Stomach (tissue), 9 donors: ENCODE measurements around the gene CLRN3. TPM values are rescaled to one million over a fixed set of nuclear protein-coding genes. Genes with fewer than 3 reads are reported as not detected.

Experiments used
- DNase-seq, 2 donors: peaks; one replicate each; pipeline versions ENCODE4 v3.0.0 to v3.0.0-alpha.2; 2013 to 2019
- H3K27ac ChIP-seq, 5 donors: fragments of 200-600 bp in 4 of 5; sonication (generic) in 4 of 5; one replicate each; pipeline ENCODE4 v1.5.1; 2013 to 2019; ENCODE audit warnings: mild to moderate bottlenecking in 1 of 5, moderate library complexity in 1 of 5
- H3K27me3 ChIP-seq, 3 donors: fragments of 200-600 bp; sonication (generic); one replicate each; pipeline ENCODE4 v1.5.1; 2017 to 2019; ENCODE audit warnings: mixed run types in 1 of 3
- H3K36me3 ChIP-seq, 4 donors: fragments of 200-600 bp; sonication (generic); 1 replicate in 3 of 4; 2 replicates in 1 of 4; pipeline ENCODE4 v1.5.1; 2016 to 2019
- H3K4me1 ChIP-seq, 4 donors: fragments of 200-600 bp; sonication (generic); one replicate each; pipeline ENCODE4 v1.5.1; 2016 to 2019
- H3K4me3 ChIP-seq, 4 donors: fragments of 200-600 bp; sonication (generic) in 3 of 4; one replicate each; pipeline ENCODE4 v1.5.1; 2016 to 2019; ENCODE audit warnings: mild to moderate bottlenecking in 1 of 4
- H3K9me3 ChIP-seq, 4 donors: fragments of 200-600 bp; sonication (generic); one replicate each; pipeline ENCODE4 v1.5.1; 2016 to 2019
- EP300 ChIP-seq: sonication (generic); formaldehyde crosslinking; IDR thresholded peaks from one replicate; pipeline ENCODE4 v1.6.1; 2017; ENCODE audit warnings: antibody characterized with exemption
- POLR2A ChIP-seq, 4 donors: fragments of 450-650 bp; IDR thresholded peaks; one replicate each; pipeline ENCODE4 v1.6.1; 2016; ENCODE audit warnings: antibody characterized with exemption in 4 of 4, control low read depth in 2 of 4, mild to moderate bottlenecking in 1 of 4, moderate library complexity in 1 of 4
- POLR2AphosphoS5 ChIP-seq, 3 donors: sonication (generic); formaldehyde crosslinking; IDR thresholded peaks; one replicate each; pipeline ENCODE4 v1.6.1; 2016; ENCODE audit warnings: antibody characterized with exemption in 3 of 3
- WGBS, 5 donors: extraction: QIAGEN DNeasy Blood & Tissue Kit in 3 of 5; methylation state at CpG; one replicate each; pipeline versions ENCODE4 v1.1.5 to v1.1.7; 2013 to 2018; 5-methylcytosine and 5-hydroxymethylcytosine counted together
- intact Hi-C: fragments of 100-400 bp; cut with DNase I; formaldehyde crosslinking; loops from one replicate; pipeline ENCODE4 v1.15.1; 2023; ENCODE audit warnings: low total_unique reads
- polyA plus RNA-seq, 3 donors: library from polyadenylated mRNA; stranded (reverse); fragments of 200-250 nt; gene quantifications; one replicate each; pipeline ENCODE4 v1.2.3, GENCODE V29; 2013
- total RNA-seq, 5 donors: library from RNA; depleted of rRNA; stranded (reverse); fragments of >200 nt; gene quantifications; one replicate each; pipeline versions ENCODE4 v1.1.0 to v1.2.3, GENCODE V29; 2014 to 2016
- TF ChIP-seq, protein P1 (sequence below), 7 experiments: fragments of 450-650 bp in 4 of 7; fragments of 200-600 bp in 3 of 7; sonication (generic) in 3 of 7; IDR thresholded peaks; one replicate each; pipeline ENCODE4 v1.5.1; 2016 to 2019; ENCODE audit warnings: antibody characterized with exemption in 7 of 7, control low read depth in 2 of 7, mild to moderate bottlenecking in 1 of 7
- donor health status: healthy with polysubstance abuse.
- donor health status: Bipolar disorder and iron deficiency.
- donor health status: healthy.

CLRN3 gene
- total and polyA plus RNA-seq, 8 donors, result 0.25 to 15.4 (median 1.7) TPM; not detected in 5

DNA sequence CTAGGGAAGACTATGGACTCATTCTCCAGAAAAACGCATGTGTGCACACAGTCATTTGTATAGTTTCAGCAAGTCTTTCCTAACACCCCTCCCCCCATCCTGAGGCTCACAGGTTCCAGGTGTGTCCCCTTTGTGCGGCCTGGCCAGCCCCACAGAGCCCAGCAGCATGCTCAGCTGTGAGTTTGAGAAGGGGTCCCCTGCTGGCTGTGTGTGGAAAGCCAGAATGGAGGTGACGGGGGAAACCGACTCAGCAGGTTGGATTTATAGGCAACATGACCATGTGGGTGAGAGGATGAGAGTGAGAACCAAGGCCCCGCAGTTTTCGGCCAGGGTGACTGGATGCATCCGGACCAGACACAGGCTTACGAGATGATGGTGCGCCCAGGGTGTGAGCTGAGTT, 24.1 kb upstream of the CLRN3 start:
- no peaks in the 10 kb centered on the region for H3K27me3 ChIP-seq
- no peaks in the 10 kb centered on the region for H3K9me3 ChIP-seq
- WGBS, 5 donors, result 91 to 97% (median 95%) methylated on average over 9 of the region's 9 CpGs
- H3K27ac ChIP-seq, result no peak overlapping the region
- intact Hi-C loops, result no loop called here
- no peak for DNase-seq
- TF ChIP-seq POLR2AphosphoS5 (IDR thresholded peaks at IDR 0.05) (no peak), POLR2A (IDR thresholded peaks at IDR 0.05) (no peak), EP300 (no peak)
- TF ChIP-seq, protein P1, sequence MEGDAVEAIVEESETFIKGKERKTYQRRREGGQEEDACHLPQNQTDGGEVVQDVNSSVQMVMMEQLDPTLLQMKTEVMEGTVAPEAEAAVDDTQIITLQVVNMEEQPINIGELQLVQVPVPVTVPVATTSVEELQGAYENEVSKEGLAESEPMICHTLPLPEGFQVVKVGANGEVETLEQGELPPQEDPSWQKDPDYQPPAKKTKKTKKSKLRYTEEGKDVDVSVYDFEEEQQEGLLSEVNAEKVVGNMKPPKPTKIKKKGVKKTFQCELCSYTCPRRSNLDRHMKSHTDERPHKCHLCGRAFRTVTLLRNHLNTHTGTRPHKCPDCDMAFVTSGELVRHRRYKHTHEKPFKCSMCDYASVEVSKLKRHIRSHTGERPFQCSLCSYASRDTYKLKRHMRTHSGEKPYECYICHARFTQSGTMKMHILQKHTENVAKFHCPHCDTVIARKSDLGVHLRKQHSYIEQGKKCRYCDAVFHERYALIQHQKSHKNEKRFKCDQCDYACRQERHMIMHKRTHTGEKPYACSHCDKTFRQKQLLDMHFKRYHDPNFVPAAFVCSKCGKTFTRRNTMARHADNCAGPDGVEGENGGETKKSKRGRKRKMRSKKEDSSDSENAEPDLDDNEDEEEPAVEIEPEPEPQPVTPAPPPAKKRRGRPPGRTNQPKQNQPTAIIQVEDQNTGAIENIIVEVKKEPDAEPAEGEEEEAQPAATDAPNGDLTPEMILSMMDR (IDR thresholded peaks at IDR 0.05), result no peak
- H3K4me1 ChIP-seq, result peaks cover under 1 to 32% (median 12%) of the 10 kb centered on the region in 4 donors
- no peaks in the 10 kb centered on the region for H3K36me3 ChIP-seq
- H3K4me3 ChIP-seq, result no peak overlapping the region

DNA sequence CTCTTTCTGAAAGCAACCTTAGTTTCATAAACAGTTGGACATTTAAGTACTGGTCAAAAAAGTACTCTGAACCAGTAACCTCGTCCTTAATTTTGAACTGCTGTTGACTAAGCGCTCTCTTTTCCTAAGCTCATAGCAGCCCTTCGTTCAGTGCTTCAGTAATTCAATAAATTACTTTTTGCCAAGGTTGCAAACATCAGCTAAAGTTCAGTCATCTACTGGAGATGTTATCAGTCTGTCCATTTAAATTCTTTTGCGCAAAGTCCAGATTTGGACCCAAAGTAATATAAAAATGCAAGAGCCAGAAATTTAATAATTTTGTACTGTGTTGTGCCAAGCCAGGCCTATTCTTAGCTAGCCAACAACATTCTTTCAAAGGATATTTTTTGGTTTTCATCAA, 22.6 kb upstream of the CLRN3 start:
- Histone ChIP-seq H3K4me1 (peaks cover 6 to 23% (median 8%) of the 10 kb centered on the region in 4 donors), H3K9me3 (no peaks in the 10 kb centered on the region), H3K4me3 (no peak overlapping the region), H3K27ac (no peak overlapping the region), H3K27me3 (no peaks in the 10 kb centered on the region), H3K36me3 (no peaks in the 10 kb centered on the region)
- intact Hi-C loops, result no loop called here
- WGBS, 5 donors, result 82 to 89% (median 87%) methylated on average over 4 of the region's 4 CpGs
- DNase-seq, result no peak
- TF ChIP-seq EP300, result no peak
- TF ChIP-seq POLR2A (IDR thresholded peaks at IDR 0.05), result no peak
- TF ChIP-seq, protein P1 (IDR thresholded peaks at IDR 0.05), result no peak

DNA sequence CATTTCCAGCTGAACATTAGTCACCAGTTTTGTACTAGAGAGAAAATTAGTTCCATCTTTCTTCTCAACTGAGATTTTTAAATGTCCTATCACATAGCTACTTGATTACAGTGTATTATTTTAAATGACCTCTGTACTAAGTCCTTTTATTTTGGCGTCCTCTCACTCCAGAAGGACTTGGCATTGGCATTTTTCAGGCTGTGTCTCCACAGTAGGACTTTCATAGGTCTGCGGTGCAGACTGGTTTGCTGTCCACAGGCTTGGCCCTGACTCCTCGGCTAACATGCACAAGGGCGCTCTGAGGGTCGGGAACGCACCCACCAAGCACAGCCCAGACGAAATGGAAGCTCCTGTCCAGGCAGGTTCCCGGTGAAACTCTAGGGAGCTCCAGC, 20.6 kb upstream of the CLRN3 start:
- no peaks in the 10 kb centered on the region for H3K9me3 ChIP-seq
- H3K27ac ChIP-seq, result peak overlapping the region in 1 of 5 donors; percentile 30
- H3K4me3 ChIP-seq, result no peak overlapping the region
- H3K36me3 ChIP-seq, result no peaks in the 10 kb centered on the region
- no peak for DNase-seq
- WGBS, 5 donors, result 69 to 88% (median 85%) methylated on average over 7 to 8 of the region's 8 CpGs
- intact Hi-C loops, result no loop called here
- H3K4me1 ChIP-seq, result peaks cover 11 to 22% (median 15%) of the 10 kb centered on the region in 4 donors
- TF ChIP-seq POLR2A (IDR thresholded peaks at IDR 0.05) (no peak), EP300 (no peak), POLR2AphosphoS5 (IDR thresholded peaks at IDR 0.05) (no peak)
- TF ChIP-seq, protein P1 (IDR thresholded peaks at IDR 0.05), result no peak
- peaks cover 0 to 4% (median 0%) of the 10 kb centered on the region in 3 donors for H3K27me3 ChIP-seq

DNA sequence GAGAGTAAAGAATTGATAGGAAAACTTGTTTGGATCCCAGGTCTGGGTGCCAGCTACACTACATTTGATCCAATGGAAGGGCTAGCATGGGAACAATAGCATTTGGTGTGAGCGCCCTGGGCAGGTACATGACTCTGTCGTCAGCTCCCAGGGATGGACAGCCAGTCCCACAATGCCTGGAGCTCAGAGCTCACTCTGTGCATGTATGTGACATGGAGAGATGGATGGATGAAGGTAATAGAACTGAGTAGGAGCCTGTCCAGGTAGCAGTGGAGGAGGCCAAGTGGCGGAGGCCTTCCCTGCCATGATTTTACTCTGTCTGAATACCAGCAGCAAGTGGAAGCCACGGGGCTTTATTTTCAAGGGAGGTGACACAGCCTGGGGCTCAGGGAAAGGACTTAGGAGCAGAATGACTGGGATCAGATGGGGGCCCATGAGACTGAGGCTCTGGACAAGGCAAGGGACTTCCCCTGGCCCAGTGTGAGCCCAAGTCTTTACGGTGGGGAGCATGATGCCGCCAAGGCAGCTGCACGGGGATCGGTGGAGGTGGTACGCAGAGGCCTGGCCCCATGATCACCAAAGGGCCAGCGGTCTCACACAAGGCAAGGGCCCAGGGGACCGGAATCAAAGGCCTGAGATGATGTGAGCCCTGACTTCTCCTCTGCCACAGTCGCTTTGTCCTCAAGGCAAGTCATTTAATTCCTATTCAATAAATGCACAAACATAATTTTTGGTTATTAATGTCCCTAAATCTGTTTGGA, 20.0 kb upstream of the CLRN3 start:
- WGBS, 5 donors, result 80 to 86% (median 84%) methylated on average over 10 to 12 of the region's 12 CpGs
- peak overlapping the region in 1 of 5 donors; percentile 61 for H3K27ac ChIP-seq
- DNase-seq, result no peak

More for the DNA sequence above, 20.0 kb upstream of the CLRN3 start:
- Histone ChIP-seq H3K4me3 (no peak overlapping the region), H3K27me3 (peaks cover 0 to 9% (median 0%) of the 10 kb centered on the region in 3 donors), H3K4me1 (peaks cover 15 to 28% (median 20%) of the 10 kb centered on the region in 4 donors), H3K9me3 (no peaks in the 10 kb centered on the region), H3K36me3 (no peaks in the 10 kb centered on the region)
- intact Hi-C loops, result no loop called here
- TF ChIP-seq EP300, result no peak
- no peak for TF ChIP-seq POLR2AphosphoS5 (IDR thresholded peaks at IDR 0.05)
- no peak for TF ChIP-seq POLR2A (IDR thresholded peaks at IDR 0.05)
- TF ChIP-seq, protein P1 (IDR thresholded peaks at IDR 0.05), result no peak
